GM12878 (cell line): Measurements from ENCODE around the gene SIRT3.

Experiments
- KAT2A ChIP-seq: conservative IDR thresholded peaks from 2 replicates; pipeline ENCODE4 v1.6.1; 2011; ENCODE audit warnings: low read depth, low read length; ENCODE audit not compliant: control insufficient read depth
- ZZZ3 ChIP-seq: IDR thresholded peaks from 2 replicates; pipeline ENCODE4 v1.6.1; 2011; ENCODE audit warnings: low read depth; ENCODE audit not compliant: control insufficient read depth, insufficient read length
- TF ChIP-seq, protein P1 (sequence below), 3 experiments: IDR thresholded peaks in 2 of 3; conservative IDR thresholded peaks in 1 of 3; 2 replicates each; pipeline ENCODE4 v1.5.1; 2011; ENCODE audit warnings: low read depth in 3 of 3, low read length in 3 of 3, mild to moderate bottlenecking in 3 of 3, control low read depth in 2 of 3, moderate library complexity in 2 of 3, inconsistent platforms in 1 of 3, mixed read lengths in 1 of 3; ENCODE audit not compliant: control insufficient read depth in 2 of 3, insufficient read depth in 1 of 3; ENCODE audit errors: extremely low read depth in 1 of 3

GRCh38 chr11:271319-271715, 35.2 kb upstream of the SIRT3 start:
- TF ChIP-seq, protein P1, sequence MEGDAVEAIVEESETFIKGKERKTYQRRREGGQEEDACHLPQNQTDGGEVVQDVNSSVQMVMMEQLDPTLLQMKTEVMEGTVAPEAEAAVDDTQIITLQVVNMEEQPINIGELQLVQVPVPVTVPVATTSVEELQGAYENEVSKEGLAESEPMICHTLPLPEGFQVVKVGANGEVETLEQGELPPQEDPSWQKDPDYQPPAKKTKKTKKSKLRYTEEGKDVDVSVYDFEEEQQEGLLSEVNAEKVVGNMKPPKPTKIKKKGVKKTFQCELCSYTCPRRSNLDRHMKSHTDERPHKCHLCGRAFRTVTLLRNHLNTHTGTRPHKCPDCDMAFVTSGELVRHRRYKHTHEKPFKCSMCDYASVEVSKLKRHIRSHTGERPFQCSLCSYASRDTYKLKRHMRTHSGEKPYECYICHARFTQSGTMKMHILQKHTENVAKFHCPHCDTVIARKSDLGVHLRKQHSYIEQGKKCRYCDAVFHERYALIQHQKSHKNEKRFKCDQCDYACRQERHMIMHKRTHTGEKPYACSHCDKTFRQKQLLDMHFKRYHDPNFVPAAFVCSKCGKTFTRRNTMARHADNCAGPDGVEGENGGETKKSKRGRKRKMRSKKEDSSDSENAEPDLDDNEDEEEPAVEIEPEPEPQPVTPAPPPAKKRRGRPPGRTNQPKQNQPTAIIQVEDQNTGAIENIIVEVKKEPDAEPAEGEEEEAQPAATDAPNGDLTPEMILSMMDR (IDR thresholded peaks at IDR 0.05 in 2 of 3, conservative IDR thresholded peaks at IDR 0.05 in 1 of 3; ENCODE audit: control insufficient read depth in 2 of 3, extremely low read depth in 1 of 3, insufficient read depth in 1 of 3, low read depth in 3 of 3, low read length in 3 of 3), result no peak
- no peak for TF ChIP-seq ZZZ3
- no peak for TF ChIP-seq KAT2A
